Loucy (cell line): ENCODE results near the gene FAM168A.

Experiments
- H2AFZ ChIP-seq: fragments of 200-600 bp; sonication (generic); 2 replicates; pipeline ENCODE4 v1.6.0; 2016; ENCODE audit warnings: antibody characterized with exemption, mild to moderate bottlenecking, low read length, moderate library complexity
- H3F3A ChIP-seq: fragments of 200-600 bp; 2 replicates; pipeline ENCODE4 v1.6.0; 2016; ENCODE audit warnings: antibody characterized with exemption, low read depth, mild to moderate bottlenecking
- H3K27me3 ChIP-seq: fragments of 200-600 bp; sonication (generic); 2 replicates; pipeline ENCODE4 v1.6.1; 2014; ENCODE audit warnings: low read length, mild to moderate bottlenecking; ENCODE audit not compliant: insufficient read depth, poor library complexity, severe bottlenecking
- H3K36me3 ChIP-seq: fragments of 200-600 bp; sonication (generic); 2 replicates; pipeline ENCODE4 v1.6.1; 2016; ENCODE audit warnings: low read length; ENCODE audit not compliant: insufficient read depth
- H3K4me1 ChIP-seq: fragments of 200-600 bp; sonication (generic); 2 replicates; pipeline ENCODE4 v1.5.1; 2014; ENCODE audit warnings: low read length, mild to moderate bottlenecking; ENCODE audit not compliant: insufficient read depth, poor library complexity, severe bottlenecking
- H3K4me2 ChIP-seq: fragments of 200-600 bp; sonication (generic); 2 replicates; pipeline ENCODE4 v1.6.0; 2014; ENCODE audit warnings: antibody characterized with exemption, low read length, low read depth, mild to moderate bottlenecking; ENCODE audit not compliant: poor library complexity, severe bottlenecking
- H3K4me3 ChIP-seq: fragments of 200-600 bp; sonication (generic); 2 replicates; pipeline ENCODE4 v1.5.1; 2014; ENCODE audit warnings: low read length, mild to moderate bottlenecking, mixed read lengths; ENCODE audit not compliant: poor library complexity, severe bottlenecking
- H3K79me2 ChIP-seq: fragments of 200-600 bp; sonication (generic); 2 replicates; pipeline ENCODE4 v1.6.1; 2014; ENCODE audit warnings: low read length; ENCODE audit not compliant: insufficient read depth
- H3K9ac ChIP-seq: fragments of 200-600 bp; sonication (generic); 2 replicates; pipeline ENCODE4 v1.6.0; 2014; ENCODE audit warnings: mild to moderate bottlenecking, low read depth, low read length, moderate library complexity; ENCODE audit not compliant: poor library complexity, severe bottlenecking
- H3K9me2 ChIP-seq: fragments of 200-600 bp; sonication (generic); replicated peaks from 2 replicates; pipeline ENCODE4 v1.6.1; 2016; ENCODE audit warnings: low read depth, low read length, mixed read lengths
- H3K9me3 ChIP-seq: fragments of 200-600 bp; sonication (generic); 2 replicates; pipeline ENCODE4 v1.6.1; 2014; ENCODE audit warnings: mild to moderate bottlenecking, antibody characterized with exemption, low read length, low read depth; ENCODE audit not compliant: insufficient read depth
- H4K20me1 ChIP-seq: fragments of 200-600 bp; sonication (generic); 2 replicates; pipeline ENCODE4 v1.6.0; 2014; ENCODE audit warnings: antibody characterized with exemption, low read length, mild to moderate bottlenecking; ENCODE audit not compliant: insufficient read depth, poor library complexity, severe bottlenecking
- EZH2phosphoT487 ChIP-seq: fragments of 200-600 bp; IDR thresholded peaks from 2 replicates; pipeline ENCODE4 v1.6.1; 2018; ENCODE audit warnings: antibody characterized with exemption, mild to moderate bottlenecking, moderate library complexity, borderline replicate concordance
- TF ChIP-seq, protein P1 (sequence below): fragments of 200-600 bp; sonication (generic); conservative IDR thresholded peaks from 2 replicates; pipeline ENCODE4 v1.5.1; 2014; ENCODE audit warnings: mild to moderate bottlenecking, antibody characterized with exemption, low read length

Gene FAM168A

GRCh38 chr11:73559743-73560142 lies 38.2 kb downstream of the FAM168A start:
- Histone ChIP-seq H3K79me2 (peaks cover 88% of the 10 kb centered on the region), H3K9me3 (no peaks in the 10 kb centered on the region), H4K20me1 (peaks cover 13% of the 10 kb centered on the region), H3K9me2 (no peaks in the 10 kb centered on the region), H3K4me1 (peaks cover 4% of the 10 kb centered on the region), H3K4me3 (no peak overlapping the region), H3K9ac (no peak overlapping the region), H2AFZ (no peak overlapping the region), H3K27me3 (no peaks in the 10 kb centered on the region), H3K4me2 (no peak overlapping the region), H3F3A (no peaks in the 10 kb centered on the region), H3K36me3 (peaks cover 8% of the 10 kb centered on the region; the same call in 1 of the 2 replicates)
- TF ChIP-seq EZH2phosphoT487, result no peak
- TF ChIP-seq, protein P1, sequence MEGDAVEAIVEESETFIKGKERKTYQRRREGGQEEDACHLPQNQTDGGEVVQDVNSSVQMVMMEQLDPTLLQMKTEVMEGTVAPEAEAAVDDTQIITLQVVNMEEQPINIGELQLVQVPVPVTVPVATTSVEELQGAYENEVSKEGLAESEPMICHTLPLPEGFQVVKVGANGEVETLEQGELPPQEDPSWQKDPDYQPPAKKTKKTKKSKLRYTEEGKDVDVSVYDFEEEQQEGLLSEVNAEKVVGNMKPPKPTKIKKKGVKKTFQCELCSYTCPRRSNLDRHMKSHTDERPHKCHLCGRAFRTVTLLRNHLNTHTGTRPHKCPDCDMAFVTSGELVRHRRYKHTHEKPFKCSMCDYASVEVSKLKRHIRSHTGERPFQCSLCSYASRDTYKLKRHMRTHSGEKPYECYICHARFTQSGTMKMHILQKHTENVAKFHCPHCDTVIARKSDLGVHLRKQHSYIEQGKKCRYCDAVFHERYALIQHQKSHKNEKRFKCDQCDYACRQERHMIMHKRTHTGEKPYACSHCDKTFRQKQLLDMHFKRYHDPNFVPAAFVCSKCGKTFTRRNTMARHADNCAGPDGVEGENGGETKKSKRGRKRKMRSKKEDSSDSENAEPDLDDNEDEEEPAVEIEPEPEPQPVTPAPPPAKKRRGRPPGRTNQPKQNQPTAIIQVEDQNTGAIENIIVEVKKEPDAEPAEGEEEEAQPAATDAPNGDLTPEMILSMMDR, result no peak

GRCh38 chr11:73556966-73557365 lies 40.9 kb downstream of the FAM168A start:
- peaks cover 81% of the 10 kb centered on the region for H3K79me2 ChIP-seq

GRCh38 chr11:73555615-73556014 lies 42.3 kb downstream of the FAM168A start:
- Histone ChIP-seq H3K9me3 (no peaks in the 10 kb centered on the region), H3K9ac (no peak overlapping the region), H3K4me2 (no peak overlapping the region), H3K4me1 (peaks cover 14% of the 10 kb centered on the region), H3K36me3 (peaks cover 12% of the 10 kb centered on the region; the same call in 1 of the 2 replicates), H3K9me2 (no peaks in the 10 kb centered on the region), H3K4me3 (no peak overlapping the region), H3K79me2 (peaks cover 84% of the 10 kb centered on the region), H4K20me1 (peaks cover 17% of the 10 kb centered on the region), H3K27me3 (no peaks in the 10 kb centered on the region), H2AFZ (no peak overlapping the region), H3F3A (peaks cover 2% of the 10 kb centered on the region; the same call in 1 of the 2 replicates)
- TF ChIP-seq, protein P1, result no peak
- TF ChIP-seq EZH2phosphoT487, result no peak

More at GRCh38 chr11:73556966-73557365, 40.9 kb downstream of the FAM168A start:
- Histone ChIP-seq H4K20me1 (peaks cover 13% of the 10 kb centered on the region), H3K36me3 (peaks cover 12% of the 10 kb centered on the region; the same call in 1 of the 2 replicates), H3K4me3 (no peak overlapping the region), H3K27me3 (no peaks in the 10 kb centered on the region), H3K4me2 (no peak overlapping the region), H2AFZ (no peak overlapping the region), H3K9me2 (no peaks in the 10 kb centered on the region), H3K9ac (no peak overlapping the region), H3K4me1 (peaks cover under 1% of the 10 kb centered on the region), H3K9me3 (no peaks in the 10 kb centered on the region), H3F3A (no peaks in the 10 kb centered on the region)
- TF ChIP-seq EZH2phosphoT487, result no peak
- TF ChIP-seq, protein P1, result no peak
